A549 (cell line): ENCODE measurements around the gene ACVR1B. TPM values are rescaled to one million over a fixed set of nuclear protein-coding genes. Genes with fewer than 3 reads are reported as not detected.
"Not testable (repeated sequence)": the region's sequence is repeated elsewhere in the genome, so short reads cannot be mapped to it uniquely, and the experiment has no call there.

ENCODE experiments used
- ATAC-seq, 2 experiments: fragments of 200-7000 bp in 1 of 2; fragments of >200 bp in 1 of 2; cut with Nextera tagmentation in 1 of 2; cut with Tn5 transposase in 1 of 2; 3 replicates each; pipeline versions ENCODE4 v1.8.0 to v1.9.1; 2018 to 2020; ENCODE audit warnings: mild to moderate bottlenecking in 1 of 2, moderate library complexity in 1 of 2
- CTCF ChIA-PET: fragments of 300-600 bp; sonication (Branson Sonifier 250); formaldehyde crosslinking; extraction: SDS; loops from one replicate; lab custom pipeline; 2021; ENCODE audit warnings: antibody characterized with exemption, inconsistent platforms; lab: Yijun Ruan, JAX
- POLR2A ChIA-PET: fragments of 350-600 bp; formaldehyde crosslinking; extraction: SDS; loops from one replicate; lab custom pipeline; 2021; ENCODE audit warnings: antibody characterized with exemption, inconsistent platforms; lab: Yijun Ruan, JAX
- DNase-seq, 2 experiments: peaks; one replicate each; pipeline versions ENCODE4 v3.0.0 to v3.0.0-alpha.2; 2011 to 2016; ENCODE audit warnings: low read depth in 1 of 2, low spot score in 1 of 2
- FAIRE-seq: peaks from 2 replicates; lab custom pipeline; 2011; peaks lifted over from hg19 to GRCh38; lab: Jason Lieb, UNC
- H3K27ac ChIP-seq, 2 experiments: fragments of >200 bp; sonication (Bioruptor Twin); formaldehyde crosslinking; 3 replicates each; pipeline ENCODE4 v1.5.1; 2016 to 2017
- H3K4me1 ChIP-seq: fragments of >200 bp; sonication (Bioruptor Twin); formaldehyde crosslinking; 3 replicates; pipeline ENCODE4 v1.6.1; 2016
- H3K4me2 ChIP-seq: fragments of >200 bp; sonication (Bioruptor Twin); formaldehyde crosslinking; 3 replicates; pipeline ENCODE4 v1.6.1; 2016
- H3K4me3 ChIP-seq: fragments of >200 bp; sonication (Bioruptor Twin); formaldehyde crosslinking; 3 replicates; pipeline ENCODE4 v1.5.1; 2016
- H3K9me3 ChIP-seq: fragments of >200 bp; sonication (Bioruptor Twin); formaldehyde crosslinking; 3 replicates; pipeline ENCODE4 v1.6.1; 2016
- CEBPB ChIP-seq, 2 experiments: fragments of >200 bp in 1 of 2; sonication (Bioruptor Twin) in 1 of 2; formaldehyde crosslinking in 1 of 2; IDR thresholded peaks; 2 replicates each; pipeline ENCODE4 v1.6.1; 2012 to 2016
- CTCF ChIP-seq: fragments of >200 bp; sonication (Bioruptor Twin); formaldehyde crosslinking; IDR thresholded peaks from 3 replicates; pipeline ENCODE4 v1.5.1; 2016
- E2F6 ChIP-seq: IDR thresholded peaks from 2 replicates; pipeline ENCODE4 v1.6.1; 2012; ENCODE audit warnings: low read depth, borderline replicate concordance
- EHF ChIP-seq: fragments of 250-450 bp; sonication (Bioruptor Pico); IDR thresholded peaks from 2 replicates; pipeline ENCODE4 v1.5.0; 2020; ENCODE audit warnings: mild to moderate bottlenecking
- EP300 ChIP-seq, 2 experiments: fragments of >200 bp; sonication (Bioruptor Twin); formaldehyde crosslinking; IDR thresholded peaks; 2 replicates in 1 of 2; 3 replicates in 1 of 2; pipeline ENCODE4 v1.6.1; 2016 to 2017
- FOSL2 ChIP-seq, 2 experiments: fragments of 450-650 bp in 1 of 2; fragments of >200 bp in 1 of 2; sonication (Bioruptor Twin) in 1 of 2; formaldehyde crosslinking; IDR thresholded peaks; 2 replicates each; pipeline versions ENCODE4 v1.5.0 to v1.6.1; 2016 to 2020; ENCODE audit warnings: mild to moderate bottlenecking in 1 of 2, moderate library complexity in 1 of 2
- GATA3 ChIP-seq: IDR thresholded peaks from 2 replicates; pipeline ENCODE4 v1.6.1; 2012; ENCODE audit warnings: borderline replicate concordance
- HDAC2 ChIP-seq: fragments of 200-600 bp; sonication (generic); IDR thresholded peaks from 2 replicates; pipeline ENCODE4 v1.6.1; 2016
- HMGXB4 ChIP-seq: fragments of 250-450 bp; sonication (Bioruptor Pico); IDR thresholded peaks from 2 replicates; pipeline ENCODE4 v1.5.0; 2021; ENCODE audit warnings: mild to moderate bottlenecking, moderate library complexity, borderline replicate concordance
- HOXA7 ChIP-seq: fragments of 250-450 bp; sonication (Bioruptor Pico); IDR thresholded peaks from 2 replicates; pipeline ENCODE4 v1.5.0; 2020; ENCODE audit warnings: mild to moderate bottlenecking, moderate library complexity
- HOXB13 ChIP-seq: fragments of 250-450 bp; sonication (Bioruptor Pico); IDR thresholded peaks from 2 replicates; pipeline ENCODE4 v1.5.0; 2020; ENCODE audit warnings: low read depth, mild to moderate bottlenecking, moderate library complexity
- JUNB ChIP-seq: fragments of >200 bp; sonication (Bioruptor Twin); formaldehyde crosslinking; IDR thresholded peaks from 2 replicates; pipeline ENCODE4 v1.6.1; 2016
- KDM1A ChIP-seq: fragments of 200-600 bp; sonication (generic); IDR thresholded peaks from 2 replicates; pipeline ENCODE4 v1.6.1; 2016; ENCODE audit warnings: low read depth, mild to moderate bottlenecking
- MAFK ChIP-seq: fragments of 450-650 bp; IDR thresholded peaks from 2 replicates; pipeline ENCODE4 v1.6.1; 2014; ENCODE audit not compliant: partially characterized antibody
- MAX ChIP-seq: IDR thresholded peaks from 2 replicates; pipeline ENCODE4 v1.6.1; 2012
- MAZ ChIP-seq: fragments of 150-350 bp; IDR thresholded peaks from 2 replicates; pipeline ENCODE4 v1.6.1; 2014; ENCODE audit warnings: antibody characterized with exemption, low read depth, low read length, borderline replicate concordance
- MYC ChIP-seq: IDR thresholded peaks from 2 replicates; pipeline ENCODE4 v1.6.1; 2012; ENCODE audit warnings: mild to moderate bottlenecking, inconsistent platforms, low read length, improper control_type of control experiment, borderline replicate concordance
- RARB ChIP-seq: fragments of 250-450 bp; sonication (Bioruptor Pico); IDR thresholded peaks from 2 replicates; pipeline ENCODE4 v1.8.0; 2021; ENCODE audit warnings: mild to moderate bottlenecking, moderate library complexity
- RNF2 ChIP-seq: fragments of 200-600 bp; sonication (generic); IDR thresholded peaks from 2 replicates; pipeline ENCODE4 v1.6.1; 2016; ENCODE audit warnings: low read depth, mild to moderate bottlenecking, antibody characterized with exemption, moderate library complexity, borderline replicate concordance
- WGBS: methylation state at CpG from one replicate; pipeline ENCODE4 v1.1.6; 2017; ENCODE audit errors: missing lambda C conversion rate; 5-methylcytosine and 5-hydroxymethylcytosine counted together
- polyA plus RNA-seq, 4 experiments: library from polyadenylated mRNA; depleted of rRNA in 3 of 4; stranded (reverse); fragments of >200 nt; fragmentation: RNase III in 1 of 4; extraction: RNeasy Plus Mini Kit Qiagen cat#74134 plus additional on column Dnase treatment in 1 of 4; gene quantifications; 2 replicates in 3 of 4; 3 replicates in 1 of 4; pipeline ENCODE4 v1.2.3, GENCODE V29; 2011 to 2017

The ACVR1B gene
- polyA plus RNA-seq, 2 of the 4 experiments (the other 2 are of a cell fraction): 15.2 to 18.4 TPM

- ChIA-PET CTCF (interaction anchor here (0.9 to 12.5 kb wide), 7 partner anchors 16 to 151 kb away, joined by 3 to 111 read pairs (median 4); no protein-coding TSS in a partner anchor), POLR2A (no interaction called here)
- H3K4me2 ChIP-seq: no peak overlapping the region
- H3K4me3 ChIP-seq: no peak overlapping the region
- H3K4me1 ChIP-seq: peaks cover 69% of the 10 kb centered on the region
- H3K27ac ChIP-seq: peak overlapping the region in 1 of 2 experiments; percentile 73; a peak in 2 of 6 replicates
- WGBS: 94% methylated on average over 8 of the region's 8 CpGs
- FAIRE-seq: no peak
- no peak for ATAC-seq
- TF ChIP-seq MYC: no peak
- TF ChIP-seq JUNB: no peak
- no peak for TF ChIP-seq HMGXB4
- no peak for TF ChIP-seq RARB (CRISPR knock-in tag)
- DNase-seq: no peak
- H3K9me3 ChIP-seq: no peaks in the 10 kb centered on the region
Measured at GRCh38 chr12:51975196-51975595, 23.7 kb downstream of the ACVR1B start.

GRCh38 chr12:51976376-51977160, 25.1 kb downstream of the ACVR1B start:
- ChIA-PET POLR2A (no interaction called here), CTCF (interaction anchor here (0.7 to 12.5 kb wide), 10 partner anchors 11 to 108 kb away, joined by 3 to 111 read pairs (median 5); no protein-coding TSS in a partner anchor)
- TF ChIP-seq JUNB: 0 out of 2 replicates have a peak, but pooled peaks have one; percentile 18
- TF ChIP-seq HOXB13 (CRISPR knock-in tag): 0 out of 2 replicates have a peak, but pooled peaks have one; percentile 12
- no peak for TF ChIP-seq CTCF
- TF ChIP-seq MAFK: peak; percentile 16
- 0 out of 2 replicates have a peak, but pooled peaks have one; percentile 24 for TF ChIP-seq MAX
- TF ChIP-seq GATA3: 0 out of 2 replicates have a peak, but pooled peaks have one; percentile 39
- no peak for TF ChIP-seq MAZ
- Histone ChIP-seq H3K27ac (peak overlapping the region; percentile 42 to 73; a peak in 5 of 6 replicates), H3K4me3 (no peak overlapping the region), H3K4me1 (peaks cover 56% of the 10 kb centered on the region), H3K9me3 (no peaks in the 10 kb centered on the region), H3K4me2 (peak overlapping the region; percentile 42)
- ATAC-seq (peak; percentile 21 to 72; a peak in 4 of 6 replicates), DNase-seq (peak; percentile 52 to 79), FAIRE-seq (no peak)
- 76% methylated on average over 10 of the region's 10 CpGs for WGBS

- H3K4me2 ChIP-seq: peak overlapping the region; percentile 42
- no peak for FAIRE-seq
- POLR2A ChIA-PET: no interaction called here
- no peaks in the 10 kb centered on the region for H3K9me3 ChIP-seq
- no peak overlapping the region for H3K4me3 ChIP-seq
- no peak for ATAC-seq
- CTCF ChIA-PET: interaction anchor here (0.7 to 12.5 kb wide), 13 partner anchors 12 to 556 kb away, joined by 3 to 111 read pairs (median 4); no protein-coding TSS in a partner anchor
- H3K27ac ChIP-seq: peak overlapping the region; percentile 32 to 73; a peak in 5 of 6 replicates
- peaks cover 48% of the 10 kb centered on the region for H3K4me1 ChIP-seq
- no peak for TF ChIP-seq RNF2
- TF ChIP-seq E2F6: no peak
- TF ChIP-seq EHF (CRISPR knock-in tag): no peak
- TF ChIP-seq CEBPB (IDR thresholded peaks at IDR 0.05): peak; percentile 16 to 40; a peak in 2 of 4 replicates
- TF ChIP-seq HDAC2: no peak
- TF ChIP-seq HOXA7 (CRISPR knock-in tag): no peak
- no peak for TF ChIP-seq KDM1A
- no peak for TF ChIP-seq FOSL2 (IDR thresholded peaks at IDR 0.05)
- TF ChIP-seq FOSL2 (CRISPR knock-in tag; IDR thresholded peaks at IDR 0.05): no peak
- no peak for TF ChIP-seq EP300 (IDR thresholded peaks at IDR 0.05)
- WGBS: 90% methylated on average over 8 of the region's 8 CpGs
- no peak for DNase-seq
Measured at GRCh38 chr12:51977320-51977753, 25.8 kb downstream of the ACVR1B start.

- DNase-seq, ATAC-seq, POLR2A ChIA-PET, H3K4me3 ChIP-seq, H3K9me3 ChIP-seq, FAIRE-seq, H3K27ac ChIP-seq, H3K4me2 ChIP-seq: not testable (repeated sequence)
- WGBS: 83% methylated on average over 5 of the region's 5 CpGs
- peaks cover 29% of the 10 kb centered on the region for H3K4me1 ChIP-seq
- CTCF ChIA-PET: interaction anchor here (0.8 to 12.5 kb wide), 2 partner anchors 12 to 20 kb away, joined by 5 to 111 read pairs; no protein-coding TSS in a partner anchor
Measured at GRCh38 chr12:51979306-51979705, 27.8 kb downstream of the ACVR1B start.
